GM21526 (cell line): ENCODE measurements around the gene SLC24A4.

ENCODE experiments used
- ATAC-seq: cut with Tn5 transposase; IDR thresholded peaks from one replicate; pipeline ENCODE4 v1.9.1; 2021; ENCODE audit warnings: moderate library complexity; ENCODE audit not compliant: unreplicated experiment, low FRiP score

The SLC24A4 gene

GRCh38 chr14:92366237-92366636 lies 43.3 kb downstream of the SLC24A4 start:
- ATAC-seq: no peak

- ATAC-seq: no peak
Measured at GRCh38 chr14:92368001-92368400, 45.0 kb downstream of the SLC24A4 start.

DNA sequence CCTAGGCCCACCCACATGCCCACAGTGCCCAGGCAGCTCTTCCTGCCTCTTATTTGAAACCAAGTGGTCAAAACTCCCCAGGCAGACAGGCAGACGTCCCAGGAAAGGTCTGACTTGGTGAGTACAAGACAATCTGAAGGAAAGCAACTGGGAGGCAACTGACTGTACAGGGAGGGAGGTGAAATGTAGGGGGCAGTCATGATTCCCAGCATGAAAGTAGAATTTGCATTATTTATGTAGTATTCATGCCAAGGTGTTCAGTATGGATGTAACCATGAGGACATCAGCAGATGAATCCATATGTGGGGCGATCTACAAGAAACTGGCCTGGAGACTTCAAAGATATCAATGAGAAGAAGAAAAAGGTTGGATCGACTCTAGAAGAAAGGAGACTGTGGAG lies 46.1 kb downstream of the SLC24A4 start:
- ATAC-seq: no peak

DNA sequence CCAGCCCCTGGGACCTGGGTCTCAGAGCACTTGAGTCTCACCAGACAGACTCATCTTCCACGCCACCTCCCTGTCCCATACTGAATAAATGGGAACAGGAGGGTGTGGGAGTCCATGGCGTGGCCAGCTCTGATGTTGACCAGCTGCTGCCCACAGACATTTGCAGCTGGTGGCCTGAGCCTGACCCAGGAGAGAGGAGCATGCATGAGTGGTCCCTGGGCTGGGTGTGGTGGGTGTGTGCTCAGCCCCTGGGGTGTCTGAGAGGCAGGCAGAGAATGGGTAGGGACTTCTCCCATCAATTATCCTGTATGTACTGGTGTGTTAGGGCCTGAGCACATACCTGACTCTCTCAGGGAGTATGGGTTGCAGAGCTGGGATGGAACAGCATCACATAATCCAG lies 49.3 kb downstream of the SLC24A4 start:
- ATAC-seq: no peak

GRCh38 chr14:92373336-92373735 lies 50.4 kb downstream of the SLC24A4 start:
- ATAC-seq: no peak

DNA sequence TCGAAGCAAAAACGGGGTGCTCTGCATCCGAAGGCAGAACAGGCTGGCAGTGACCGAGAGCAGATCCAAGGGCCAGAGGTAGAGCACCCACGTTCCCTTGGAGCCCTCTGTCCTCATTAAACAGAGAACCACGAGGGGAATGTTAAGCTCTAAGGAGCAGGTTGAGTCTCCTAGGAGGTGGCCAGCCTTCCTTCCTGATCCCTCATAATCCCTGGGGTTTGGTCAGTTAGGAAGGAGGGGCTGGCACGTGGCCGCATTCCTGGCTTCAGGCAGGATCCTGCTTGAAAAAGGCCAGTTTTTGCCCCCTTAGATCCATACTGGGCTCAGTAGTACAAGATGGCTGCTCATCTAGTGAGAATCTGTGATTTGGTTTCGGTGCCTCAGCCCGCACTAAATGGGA lies 57.2 kb downstream of the SLC24A4 start:
- ATAC-seq: no peak

DNA sequence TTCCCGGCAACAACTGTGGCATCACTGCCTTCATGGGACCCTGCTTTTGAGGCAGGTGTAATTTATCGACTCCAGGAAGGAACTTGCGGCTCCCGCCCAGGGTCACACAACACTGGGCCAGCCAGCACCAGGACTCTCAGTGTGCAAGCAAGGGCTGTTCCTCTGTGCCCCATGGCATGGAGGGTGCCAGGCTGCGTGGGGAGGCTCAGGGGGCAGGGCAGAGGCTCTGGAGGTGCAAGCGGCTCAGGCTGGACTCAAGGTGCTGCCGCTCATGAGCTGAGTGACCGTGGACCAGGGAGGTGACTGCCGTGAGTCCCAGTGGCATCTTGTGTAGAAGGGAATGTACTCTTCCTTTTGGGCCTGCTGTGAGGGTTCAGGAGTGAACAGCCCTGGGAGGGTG lies 57.6 kb downstream of the SLC24A4 start:
- ATAC-seq: no peak

DNA sequence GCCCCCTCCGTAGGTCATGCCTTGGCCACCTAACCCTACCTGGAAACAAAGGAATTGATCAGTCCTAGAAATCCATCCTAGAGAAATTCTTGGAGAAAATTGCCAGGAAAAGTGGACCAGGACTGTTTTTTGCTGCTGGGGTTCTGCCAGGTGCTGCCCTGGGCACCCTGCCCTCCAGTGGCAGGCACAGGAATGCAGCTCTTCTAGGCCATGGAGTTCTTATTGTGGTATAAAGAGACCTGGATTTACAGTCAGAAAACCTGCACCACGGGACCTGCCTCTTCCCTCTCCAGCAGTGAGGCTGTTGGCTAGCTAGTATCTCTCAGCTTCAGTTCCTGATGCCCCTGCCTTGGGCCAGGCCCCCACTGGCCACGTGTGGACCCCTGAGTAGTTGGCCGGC lies 59.7 kb downstream of the SLC24A4 start:
- ATAC-seq: no peak

- no peak for ATAC-seq
Measured at GRCh38 chr14:92383805-92384204, 60.8 kb downstream of the SLC24A4 start.

DNA sequence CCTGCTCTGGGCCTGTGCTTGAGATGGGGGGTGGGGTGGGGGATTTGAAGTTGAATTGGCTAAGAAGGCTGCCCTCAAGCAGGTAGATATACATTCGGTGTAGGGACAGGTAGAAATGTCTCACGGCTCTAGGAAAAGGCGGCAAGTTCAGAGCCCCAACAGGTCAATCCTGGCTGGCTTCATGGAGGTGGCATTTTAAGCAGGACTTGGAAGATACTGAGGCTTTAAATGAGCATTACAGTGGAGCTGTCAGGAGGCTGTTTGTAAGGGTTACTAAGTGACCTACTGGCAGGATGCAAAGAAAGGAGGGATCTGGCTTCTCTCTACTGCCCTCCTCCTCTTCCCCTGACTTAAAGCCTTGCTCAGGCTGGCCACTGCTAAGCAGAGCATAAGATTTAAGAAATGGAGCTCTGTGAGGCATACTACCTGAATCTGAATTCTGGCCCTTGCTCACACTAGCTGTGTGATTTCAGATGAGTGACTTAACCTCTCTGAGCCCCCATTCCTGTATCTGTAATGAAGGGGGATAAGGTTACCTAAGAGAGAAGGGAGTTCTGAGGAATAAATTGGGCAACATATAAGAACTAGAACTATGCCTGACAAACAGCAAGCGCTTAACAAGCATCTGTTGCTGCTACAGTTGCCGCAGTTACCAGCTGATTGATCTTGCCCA lies 61.6 kb downstream of the SLC24A4 start:
- ATAC-seq: no peak

- ATAC-seq: no peak
Measured at GRCh38 chr14:92385561-92385960, 62.6 kb downstream of the SLC24A4 start.

- ATAC-seq: no peak
Measured at GRCh38 chr14:92386165-92386564, 63.2 kb downstream of the SLC24A4 start.

DNA sequence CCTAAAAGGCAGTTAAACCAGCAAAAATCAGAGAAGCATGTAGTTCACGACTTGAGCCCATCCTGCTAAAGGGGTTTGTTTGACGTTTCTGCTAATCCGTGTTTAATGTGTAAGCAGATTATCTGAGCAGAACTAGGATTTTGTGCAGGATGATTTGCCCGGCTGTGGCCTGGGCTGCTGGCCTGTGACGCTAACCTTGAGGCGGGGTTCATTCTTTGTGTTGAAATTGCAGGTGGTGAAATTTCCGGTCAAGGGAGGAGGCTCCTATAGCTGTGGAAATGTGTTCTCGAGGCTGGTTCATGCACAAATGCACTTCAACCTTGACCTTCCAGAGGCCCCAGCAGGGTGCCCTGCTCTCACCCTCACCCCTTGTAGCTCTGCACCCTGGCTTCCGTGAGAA lies 63.7 kb downstream of the SLC24A4 start:
- ATAC-seq: no peak

DNA sequence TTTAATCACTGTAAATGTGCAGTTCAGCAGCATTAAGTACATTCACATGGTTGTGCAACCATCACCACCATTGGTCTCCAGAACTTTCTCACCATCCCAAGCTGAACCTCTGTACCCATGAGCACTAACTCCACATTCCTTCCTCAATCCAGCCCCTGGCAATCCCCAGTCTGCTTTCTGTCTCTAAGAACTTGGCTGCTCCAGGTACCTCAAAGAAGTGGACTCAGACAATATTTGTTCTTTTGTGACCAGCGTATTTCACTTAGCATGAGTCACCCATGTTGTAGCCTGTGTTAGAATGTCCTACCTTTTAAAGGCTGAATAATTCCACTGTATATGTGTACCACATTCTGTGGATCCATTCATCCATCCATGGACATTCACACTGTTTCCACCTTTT lies 64.6 kb downstream of the SLC24A4 start:
- no peak for ATAC-seq

DNA sequence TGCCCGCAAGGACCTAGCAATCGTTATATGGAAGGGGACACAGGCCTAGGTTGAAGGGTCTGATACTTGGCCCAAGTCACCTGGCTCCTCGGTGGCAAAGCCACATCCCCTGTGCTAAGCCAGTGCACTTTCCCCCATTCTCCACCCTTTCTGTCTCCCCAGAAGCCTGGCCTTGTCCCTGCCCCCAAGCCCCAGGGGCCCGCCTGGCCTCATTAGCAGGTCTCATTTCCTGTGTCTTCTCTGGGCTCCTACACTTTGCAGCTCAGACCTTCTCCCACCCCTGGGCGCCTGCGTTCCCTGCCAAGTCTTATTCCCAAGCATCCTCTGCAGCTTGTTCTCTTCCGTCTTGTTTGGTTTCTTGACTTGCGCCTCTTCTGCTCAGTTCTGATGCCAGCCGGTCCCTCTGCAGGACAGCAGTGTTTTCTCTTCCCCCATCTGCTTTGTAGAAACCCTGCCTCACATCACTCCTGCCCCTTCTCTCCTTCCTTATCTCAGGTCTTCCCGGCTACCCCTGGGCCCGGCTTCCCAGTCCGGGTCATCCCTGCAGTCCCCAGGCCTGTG lies 66.7 kb downstream of the SLC24A4 start:
- no peak for ATAC-seq

DNA sequence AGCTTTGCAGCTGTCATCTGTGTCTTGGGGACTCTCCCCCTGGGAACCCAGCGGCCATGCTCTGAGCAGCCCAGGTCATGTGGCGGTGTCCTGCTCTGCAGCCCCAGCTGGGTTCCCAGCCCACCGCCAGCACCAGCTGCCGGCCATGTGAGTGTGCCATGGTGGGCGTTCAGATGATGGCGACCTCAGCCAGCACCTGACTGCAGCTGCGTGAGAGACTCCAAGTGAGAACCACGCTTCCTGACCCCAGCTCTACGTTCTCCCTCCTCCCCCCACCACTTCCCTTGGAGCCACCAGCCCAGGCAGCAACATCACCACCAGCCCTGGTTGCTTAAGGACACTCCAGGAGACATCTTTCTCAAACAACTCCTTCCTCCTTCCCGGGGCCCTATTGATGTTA lies 68.8 kb downstream of the SLC24A4 start:
- no peak for ATAC-seq

DNA sequence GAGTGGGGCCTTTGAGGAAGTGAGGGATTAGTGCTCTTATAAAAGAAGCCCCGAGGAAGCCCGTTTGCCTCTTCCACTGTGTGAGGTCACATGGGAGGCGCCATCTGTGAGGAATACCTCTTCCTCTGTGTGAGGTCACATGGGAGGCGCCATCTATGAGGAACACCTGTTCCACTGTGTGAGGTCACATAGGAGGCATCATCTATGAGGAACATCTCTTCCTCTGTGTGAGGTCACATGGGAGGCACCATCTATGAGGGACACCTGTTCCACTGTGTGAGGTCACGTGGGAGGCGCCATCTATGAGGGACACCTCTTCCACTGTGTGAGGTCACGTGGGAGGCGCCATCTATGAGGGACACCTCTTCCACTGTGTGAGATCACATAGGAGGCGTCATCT lies 69.7 kb downstream of the SLC24A4 start:
- ATAC-seq: no peak

GRCh38 chr14:92397150-92397952 lies 74.4 kb downstream of the SLC24A4 start:
- no peak for ATAC-seq

GRCh38 chr14:92397953-92398564 lies 75.1 kb downstream of the SLC24A4 start:
- ATAC-seq: no peak

DNA sequence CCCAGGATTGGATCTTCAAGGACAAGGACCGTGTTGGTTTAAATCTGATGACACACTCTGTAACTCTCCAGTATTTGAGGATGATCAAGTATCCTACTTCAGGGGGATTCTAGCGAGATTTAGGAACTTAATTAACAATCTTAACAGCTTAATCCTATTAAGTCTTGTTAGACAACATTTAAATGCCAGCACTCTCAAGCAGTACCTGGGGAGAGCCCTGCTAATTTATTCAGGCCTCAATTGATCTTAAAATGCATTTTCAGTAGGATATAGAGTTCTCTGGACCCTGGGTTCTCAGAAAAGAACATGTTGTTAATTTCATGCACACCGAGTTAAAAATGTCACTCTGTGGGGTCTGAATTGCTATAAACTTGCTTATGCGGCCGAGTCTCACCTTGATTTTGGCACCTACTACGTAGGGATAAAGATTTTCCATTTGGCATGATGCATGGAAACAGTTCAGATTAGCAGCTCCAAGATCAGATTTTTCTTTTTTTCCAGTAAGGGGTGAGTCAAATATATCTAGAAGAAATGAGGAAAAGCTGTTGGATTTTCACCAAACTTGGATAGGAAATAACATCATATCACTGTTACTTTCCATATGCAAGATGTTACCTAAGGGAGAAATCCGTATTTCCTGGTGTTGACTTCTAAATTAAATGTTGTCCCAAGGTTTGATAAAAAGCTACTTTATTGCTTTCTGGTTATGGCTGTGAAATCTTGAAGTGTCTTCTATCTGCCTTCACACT lies 76.1 kb downstream of the SLC24A4 start:
- no peak for ATAC-seq
